GM12892 (cell line): ENCODE results near the gene MVD.

Experiments
- POLR2A ChIP-seq: IDR thresholded peaks from 2 replicates; pipeline ENCODE4 v1.6.1; 2011; ENCODE audit warnings: low read depth, low read length, control low read depth
- POLR2AphosphoS5 ChIP-seq: IDR thresholded peaks from 2 replicates; pipeline ENCODE4 v1.6.1; 2011; ENCODE audit warnings: low read depth, low read length, control low read depth
- TAF1 ChIP-seq: IDR thresholded peaks from 2 replicates; pipeline ENCODE4 v1.6.1; 2011; ENCODE audit warnings: low read depth, mild to moderate bottlenecking, control low read depth, low read length, borderline replicate concordance

DNA sequence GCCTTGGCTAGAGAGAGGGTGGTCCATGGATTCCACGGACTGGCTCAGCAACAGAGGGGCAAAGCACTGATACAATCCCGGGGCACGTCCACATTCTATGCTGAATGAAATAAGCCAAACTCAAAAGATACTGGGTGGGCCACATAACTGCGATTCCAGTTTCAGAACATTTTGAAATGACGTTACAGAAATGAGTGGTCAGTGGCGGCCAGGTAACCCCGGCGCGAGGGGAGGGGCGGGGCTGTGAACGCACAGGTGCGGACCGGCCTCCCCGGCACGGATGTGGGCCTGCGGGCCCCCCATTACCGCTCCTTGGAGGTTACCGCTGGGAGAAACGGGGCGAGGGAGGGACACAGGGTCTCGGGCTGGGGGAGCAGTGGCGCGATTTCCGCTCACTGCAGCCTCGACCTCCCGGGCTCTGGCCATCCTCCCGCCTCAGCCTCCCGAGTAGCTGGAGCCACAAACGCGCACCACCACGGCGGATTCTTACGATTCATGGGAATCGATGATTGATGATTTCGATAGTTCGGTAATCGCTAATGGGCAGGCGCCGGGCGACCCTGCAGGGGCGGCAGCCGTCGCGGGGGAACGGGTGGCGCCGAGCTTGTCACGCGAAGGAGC, 559 bp downstream of the MVD start:
- TF ChIP-seq POLR2A (no peak), TAF1 (no peak), POLR2AphosphoS5 (no peak)
